HL-60/S4 treated with retinoic acid at 250 ng/mL for 4 days and 3 days (cell line): Measurements from ENCODE around the gene PLEKHA5.
"Not testable (repeated sequence)": the region's sequence is repeated elsewhere in the genome, so short reads cannot be mapped to it uniquely, and the experiment has no call there.

Source experiments
- in situ Hi-C: fragments of 300-500 bp; cut with MboI; formaldehyde crosslinking; loops from 2 replicates; pipeline ENCODE4 v1.7.0; 2022; ENCODE audit warnings: low sequenced_read_pairs

Gene PLEKHA5

GRCh38 chr12:19166387-19166786, 36.9 kb downstream of the PLEKHA5 start:
- in situ Hi-C loops = no loop called here

DNA sequence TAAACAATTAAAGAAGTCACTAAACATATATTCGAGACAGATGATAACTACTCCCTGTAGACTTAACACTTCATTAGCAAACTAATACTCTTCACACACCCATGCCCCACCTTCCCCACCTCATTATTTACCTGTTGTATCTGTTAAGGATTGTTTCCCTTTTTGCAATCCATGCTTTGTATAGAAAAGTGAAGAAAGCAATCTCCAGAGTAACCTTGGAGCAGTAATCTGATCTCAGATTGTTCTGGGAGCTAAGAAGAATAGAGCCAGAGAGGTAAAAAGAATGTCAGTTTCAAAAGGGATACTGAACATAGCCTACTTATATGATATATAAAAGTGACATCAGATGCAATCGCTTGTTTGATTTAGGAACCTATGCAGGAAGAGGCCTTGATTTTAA, 37.4 kb downstream of the PLEKHA5 start:
- in situ Hi-C loops = no loop called here

GRCh38 chr12:19167708-19168107, 38.2 kb downstream of the PLEKHA5 start:
- in situ Hi-C loops = no loop called here

DNA sequence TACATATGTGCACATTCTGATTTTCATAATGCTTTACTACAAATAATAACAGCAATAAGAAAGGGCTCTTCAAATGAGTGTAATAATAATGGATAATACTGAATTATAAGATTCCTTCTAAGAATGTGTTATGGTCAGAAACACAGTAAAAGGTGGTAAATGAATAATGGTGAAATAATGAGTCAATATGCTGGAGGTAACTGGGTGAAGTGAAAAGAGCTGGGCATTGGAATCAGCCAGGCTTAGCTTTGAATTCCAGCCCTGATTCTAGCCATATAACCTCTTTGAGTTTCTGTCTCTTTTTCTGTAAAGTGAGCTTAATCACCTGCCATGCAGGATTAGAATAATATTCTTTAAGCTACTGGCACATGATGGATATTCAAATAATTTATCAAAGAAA, 39.1 kb downstream of the PLEKHA5 start:
- in situ Hi-C loops = no loop called here

GRCh38 chr12:19169222-19169621, 39.7 kb downstream of the PLEKHA5 start:
- in situ Hi-C loops = no loop called here

DNA sequence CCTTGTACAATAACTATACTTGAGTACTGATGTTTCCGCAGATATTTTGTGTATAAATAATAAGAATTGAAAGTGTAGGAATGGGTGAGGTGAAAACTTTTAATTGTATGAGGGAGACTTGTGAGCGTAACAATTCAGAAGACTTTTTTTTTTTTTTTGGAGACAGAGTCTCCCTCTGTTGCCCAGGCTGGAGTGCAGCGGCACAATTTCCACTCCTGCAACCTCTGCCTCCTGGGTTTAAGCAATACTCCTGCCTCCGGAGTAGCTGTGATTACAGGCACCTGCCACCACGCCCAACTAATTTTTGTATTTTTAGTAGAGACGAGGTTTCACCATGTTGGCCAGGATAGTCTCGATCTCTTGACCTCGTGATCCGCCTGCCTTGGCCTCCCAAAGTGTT, 40.8 kb downstream of the PLEKHA5 start:
- in situ Hi-C loops = not testable (repeated sequence)

- in situ Hi-C loops = no loop called here
These were observed 42.2 kb downstream of the PLEKHA5 start for GRCh38 chr12:19171731-19172130.

DNA sequence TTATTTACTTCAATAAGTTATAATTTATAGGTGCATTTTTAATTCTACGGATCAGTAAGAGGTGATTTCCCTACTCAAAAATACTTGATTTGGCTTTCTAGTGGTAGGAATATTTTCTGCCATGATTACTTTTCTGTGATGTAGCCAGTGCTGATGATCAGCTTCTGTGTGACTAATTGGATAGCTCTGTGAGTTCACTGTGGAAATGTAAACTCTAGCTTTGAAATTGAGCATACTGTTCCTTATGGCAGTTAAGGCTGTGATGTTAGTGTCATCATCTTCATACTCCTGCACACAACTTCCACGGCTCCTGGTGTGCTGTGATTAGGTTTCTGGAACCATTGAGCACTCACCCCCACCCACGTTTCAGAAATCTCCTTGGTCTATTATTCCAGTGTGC, 48.2 kb downstream of the PLEKHA5 start:
- in situ Hi-C loops = no loop called here

DNA sequence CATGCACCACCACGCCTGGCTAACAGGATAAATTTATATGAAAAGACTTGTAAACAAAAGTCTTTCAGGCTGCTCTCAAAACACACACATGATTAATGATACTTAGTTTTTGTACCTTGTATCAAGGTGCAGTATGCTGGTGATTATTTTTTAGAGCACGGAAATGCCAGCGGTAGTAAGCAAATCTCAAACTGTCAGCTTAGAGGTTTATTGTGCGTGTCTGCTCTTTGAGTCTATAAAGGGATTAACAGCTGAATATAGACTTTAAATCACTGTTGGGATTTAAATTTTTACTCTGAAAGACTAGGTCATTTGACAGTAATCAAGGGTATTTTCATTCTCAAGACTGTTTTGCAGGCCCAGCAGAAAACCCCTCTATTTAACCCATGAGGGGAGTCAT, 50.5 kb downstream of the PLEKHA5 start:
- in situ Hi-C loops = no loop called here

DNA sequence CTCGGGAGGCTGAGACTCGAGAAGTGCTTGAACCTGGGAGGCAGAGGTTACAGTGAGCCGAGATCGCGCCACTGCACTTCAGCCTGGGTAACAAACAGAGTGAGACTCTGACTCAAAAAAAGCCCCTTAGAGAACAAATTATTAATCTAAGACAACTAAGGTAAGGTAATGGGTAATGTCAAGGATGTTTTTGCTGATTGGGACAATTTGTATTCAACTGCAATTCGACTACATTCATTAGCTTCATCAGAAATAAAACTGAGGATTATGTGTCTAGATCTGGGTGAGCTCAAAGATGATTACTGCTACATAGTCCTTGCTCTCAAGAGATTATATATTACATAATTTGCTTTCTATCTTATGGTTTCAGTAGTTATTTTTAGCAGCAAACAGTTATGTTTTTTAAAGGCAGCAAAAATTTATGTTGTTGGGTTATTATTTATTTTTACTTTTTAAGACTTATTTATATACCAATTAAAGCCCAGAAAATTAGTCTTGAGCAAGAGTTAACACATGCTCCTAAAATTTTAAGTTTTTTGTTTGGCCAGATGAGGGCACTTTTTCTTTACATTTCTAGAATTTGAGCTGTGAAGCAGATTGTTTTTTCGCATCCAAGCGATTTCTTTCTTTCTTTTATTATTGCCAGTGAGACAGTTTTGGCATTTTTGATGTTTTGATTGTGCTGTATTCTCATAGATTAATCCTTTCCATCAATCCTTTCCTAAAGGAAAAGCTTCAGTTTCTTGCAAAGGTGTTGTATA, 52.3 kb downstream of the PLEKHA5 start:
- in situ Hi-C loops = no loop called here

DNA sequence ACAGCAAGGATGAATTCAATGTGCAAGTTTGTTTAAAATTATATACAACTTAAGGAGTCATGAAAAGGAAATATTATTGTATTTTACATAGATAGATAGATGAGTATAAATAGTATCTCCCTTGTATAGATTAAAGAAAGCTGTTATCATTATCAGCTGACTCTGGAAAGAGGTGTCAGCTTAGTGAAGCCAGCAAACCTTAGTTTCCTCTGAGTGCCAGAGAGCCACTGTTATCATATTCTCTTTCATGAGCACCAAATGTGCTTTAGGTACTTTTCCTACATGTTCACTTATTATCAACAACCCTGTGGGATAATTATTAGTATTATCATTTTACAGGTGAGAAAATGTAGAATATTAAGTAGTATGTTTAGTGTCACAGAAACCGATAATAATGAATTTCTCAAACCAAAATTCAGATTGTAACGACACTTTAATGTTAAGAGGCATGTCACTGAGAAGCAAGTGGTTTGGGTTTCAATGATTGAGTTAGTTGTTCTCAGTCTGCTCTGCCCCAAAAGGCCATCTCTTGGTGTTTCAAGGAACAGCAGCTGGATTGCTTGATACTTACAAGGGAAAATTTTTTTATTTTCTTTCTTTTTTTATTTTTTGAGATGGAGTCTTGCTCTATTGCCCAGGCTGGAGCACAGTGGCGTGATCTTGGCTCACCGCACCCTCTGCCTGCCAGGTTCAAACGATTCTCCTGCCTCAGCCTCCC, 53.7 kb downstream of the PLEKHA5 start:
- in situ Hi-C loops = no loop called here

DNA sequence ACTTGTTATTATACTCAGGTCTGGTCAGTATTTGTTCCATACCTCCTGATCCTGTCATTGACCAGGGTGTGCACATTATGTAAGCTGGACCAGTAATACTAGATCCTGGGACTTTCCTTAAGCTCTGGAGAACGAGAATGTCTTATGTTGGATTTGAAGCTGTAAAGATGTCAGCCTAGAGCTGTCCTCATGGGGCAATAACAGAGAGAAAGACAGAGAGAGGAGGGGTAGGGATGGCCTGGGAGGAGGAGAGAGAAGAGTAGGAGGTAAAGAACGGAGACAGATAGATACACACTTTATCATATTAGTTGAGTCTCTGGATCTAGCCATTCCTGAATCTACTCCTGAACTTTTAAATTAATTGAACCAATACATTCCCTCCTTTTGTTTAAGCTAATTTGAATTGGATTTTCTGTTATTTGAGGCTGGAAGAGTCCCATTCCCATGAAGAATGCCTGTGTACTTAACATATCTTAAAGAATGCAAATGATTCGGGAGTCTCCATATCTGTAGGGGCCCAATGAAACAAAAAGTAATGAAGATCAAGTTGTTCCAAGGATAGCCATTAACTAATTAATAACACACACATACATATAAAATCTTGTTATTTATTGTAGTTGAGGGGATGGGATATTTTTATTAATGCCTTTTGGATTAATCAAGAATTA, 55.9 kb downstream of the PLEKHA5 start:
- in situ Hi-C loops = no loop called here

- in situ Hi-C loops = no loop called here
These were observed 57.5 kb downstream of the PLEKHA5 start for GRCh38 chr12:19186722-19187661.

DNA sequence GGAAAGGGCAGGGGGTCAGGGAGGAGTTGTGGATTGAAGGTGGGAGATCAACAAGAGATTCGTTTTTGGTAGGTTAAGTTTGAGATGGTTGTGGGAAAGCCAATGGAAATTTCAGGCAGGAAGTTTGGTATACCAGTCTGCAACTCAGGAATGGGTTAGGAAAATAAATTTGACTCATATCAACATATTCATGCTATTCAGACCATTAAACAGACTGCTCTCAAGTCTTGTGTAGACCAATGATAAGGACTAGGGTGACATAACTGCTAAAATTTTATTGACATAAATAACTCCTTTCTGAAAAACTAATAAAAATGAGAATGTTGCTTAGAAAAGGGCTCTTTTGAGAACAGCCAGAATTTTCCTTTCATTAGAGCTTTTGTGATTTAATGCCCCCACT, 60.0 kb downstream of the PLEKHA5 start:
- in situ Hi-C loops = no loop called here

DNA sequence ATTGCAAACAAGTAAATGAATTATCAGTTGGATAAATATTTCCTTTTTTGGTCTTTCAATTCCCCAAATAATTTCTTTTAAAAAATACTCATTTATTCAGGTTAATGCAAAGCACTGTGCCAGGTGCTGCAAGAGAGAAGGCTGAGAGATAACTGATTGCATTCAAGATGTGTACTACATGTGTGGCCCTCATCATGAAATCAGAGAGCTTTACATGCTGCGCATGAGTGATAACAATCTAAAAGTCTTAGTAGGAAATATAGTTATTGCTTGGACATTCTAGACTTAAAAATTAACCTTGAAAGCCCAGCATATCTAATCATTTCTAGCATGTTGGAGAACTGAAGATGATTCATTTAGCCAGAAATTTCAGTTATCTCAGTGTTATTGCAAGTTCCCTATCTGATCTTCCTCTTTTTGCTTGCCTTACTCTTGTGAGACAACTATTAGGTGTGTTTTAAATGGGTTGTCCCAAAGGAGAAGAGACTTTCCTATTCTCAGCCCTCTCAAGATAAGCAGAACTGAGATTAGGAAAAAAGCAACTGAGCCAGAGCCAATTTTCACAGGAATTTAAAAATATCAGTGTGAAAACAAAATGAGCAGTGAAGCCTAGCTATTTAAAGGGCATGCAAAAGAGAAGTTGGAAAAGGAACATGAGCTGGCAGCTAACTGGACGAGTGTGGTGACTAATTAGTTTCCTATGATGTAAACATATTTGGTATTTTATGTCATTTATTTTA, 60.9 kb downstream of the PLEKHA5 start:
- in situ Hi-C loops = no loop called here

GRCh38 chr12:19191089-19191488, 61.6 kb downstream of the PLEKHA5 start:
- in situ Hi-C loops = no loop called here

GRCh38 chr12:19191563-19191962, 62.0 kb downstream of the PLEKHA5 start:
- in situ Hi-C loops = no loop called here

- in situ Hi-C loops = no loop called here
These were observed 63.2 kb downstream of the PLEKHA5 start for GRCh38 chr12:19192710-19193109.

GRCh38 chr12:19194963-19195362, 65.4 kb downstream of the PLEKHA5 start:
- in situ Hi-C loops = no loop called here

DNA sequence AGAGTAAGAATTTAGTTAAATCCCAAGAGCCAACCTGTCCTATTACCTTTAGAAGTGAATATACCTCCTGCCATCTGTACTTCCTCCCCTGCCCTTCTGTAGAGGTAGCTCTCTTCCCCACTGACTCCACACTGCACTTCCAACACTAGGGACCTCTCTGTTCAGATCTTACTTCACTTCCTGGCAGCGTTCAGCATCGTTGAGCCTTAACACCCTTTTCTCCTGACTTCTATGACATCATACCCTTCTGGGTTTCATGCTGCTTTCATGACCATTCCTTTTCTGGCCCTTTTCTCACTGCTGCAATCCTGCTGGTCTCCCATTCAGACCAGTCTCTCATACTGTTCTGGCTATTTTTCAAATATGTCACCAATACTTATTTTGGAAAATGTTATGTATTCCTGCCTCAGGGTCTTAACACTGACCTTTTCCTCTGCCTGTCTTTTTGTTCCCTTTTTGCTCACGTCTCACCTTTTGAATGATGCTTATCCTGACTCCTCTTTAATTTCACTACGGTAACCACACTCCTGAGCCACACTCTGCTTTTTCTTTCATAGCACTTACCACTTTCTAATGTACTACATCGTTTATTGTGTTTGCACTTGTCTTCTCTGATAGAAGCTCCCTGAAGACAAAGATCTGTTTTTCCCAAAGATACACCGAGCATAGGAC, 67.6 kb downstream of the PLEKHA5 start:
- in situ Hi-C loops = no loop called here
